HG02973 (cell line): ENCODE data around the gene SF3A2.

ENCODE experiments used
- ATAC-seq: cut with Tn5 transposase; IDR thresholded peaks from one replicate; pipeline ENCODE4 v1.9.1; 2021; ENCODE audit warnings: moderate library complexity; ENCODE audit not compliant: unreplicated experiment

SF3A2 gene

GRCh38 chr19:2207991-2208860 lies 28.4 kb upstream of the SF3A2 start:
- no peak for ATAC-seq

- ATAC-seq: no peak
Measured at GRCh38 chr19:2208975-2209374, 27.6 kb upstream of the SF3A2 start.

DNA sequence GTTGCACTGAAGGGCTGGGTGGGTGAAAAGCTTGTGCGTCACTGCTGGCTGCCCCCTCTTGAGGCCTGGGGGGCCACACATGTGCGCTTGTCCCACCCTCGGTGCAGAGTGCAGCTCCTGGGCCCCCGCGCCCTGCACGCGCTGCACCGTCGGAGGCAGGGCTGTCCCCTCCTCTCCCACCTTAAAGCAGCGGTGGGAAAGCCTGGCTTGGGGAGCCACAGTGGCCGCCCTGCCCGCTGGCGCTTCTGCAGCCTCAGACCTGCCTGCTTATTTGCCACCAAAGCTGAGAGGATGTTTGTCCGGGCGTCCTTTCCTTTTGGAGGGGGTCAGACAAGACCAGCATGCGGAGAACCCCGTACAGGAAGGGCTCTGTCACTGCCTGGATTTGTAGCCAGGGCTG lies 27.2 kb upstream of the SF3A2 start:
- ATAC-seq: no peak

DNA sequence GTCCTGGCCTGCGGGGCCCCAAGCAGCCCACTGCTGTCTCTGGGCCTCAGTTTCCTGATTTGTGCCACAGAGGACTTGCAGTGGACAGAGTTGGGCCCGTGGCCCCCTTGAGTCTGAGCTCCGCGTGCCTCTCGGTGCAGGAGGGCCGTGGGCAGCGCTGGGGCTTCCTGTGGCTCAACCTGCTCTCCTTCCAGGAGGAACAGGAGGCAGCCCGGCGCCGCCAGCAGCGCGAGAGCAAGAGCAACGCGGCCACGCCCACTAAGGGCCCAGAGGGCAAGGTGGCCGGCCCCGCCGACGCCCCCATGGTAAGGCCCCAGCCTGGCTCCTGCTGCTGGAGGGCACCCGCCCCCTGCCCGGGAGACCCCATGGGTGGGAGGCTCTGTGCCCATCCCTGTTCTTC lies 26.4 kb upstream of the SF3A2 start:
- ATAC-seq: no peak

- ATAC-seq: no peak
Measured at GRCh38 chr19:2210987-2211740, 25.5 kb upstream of the SF3A2 start.

DNA sequence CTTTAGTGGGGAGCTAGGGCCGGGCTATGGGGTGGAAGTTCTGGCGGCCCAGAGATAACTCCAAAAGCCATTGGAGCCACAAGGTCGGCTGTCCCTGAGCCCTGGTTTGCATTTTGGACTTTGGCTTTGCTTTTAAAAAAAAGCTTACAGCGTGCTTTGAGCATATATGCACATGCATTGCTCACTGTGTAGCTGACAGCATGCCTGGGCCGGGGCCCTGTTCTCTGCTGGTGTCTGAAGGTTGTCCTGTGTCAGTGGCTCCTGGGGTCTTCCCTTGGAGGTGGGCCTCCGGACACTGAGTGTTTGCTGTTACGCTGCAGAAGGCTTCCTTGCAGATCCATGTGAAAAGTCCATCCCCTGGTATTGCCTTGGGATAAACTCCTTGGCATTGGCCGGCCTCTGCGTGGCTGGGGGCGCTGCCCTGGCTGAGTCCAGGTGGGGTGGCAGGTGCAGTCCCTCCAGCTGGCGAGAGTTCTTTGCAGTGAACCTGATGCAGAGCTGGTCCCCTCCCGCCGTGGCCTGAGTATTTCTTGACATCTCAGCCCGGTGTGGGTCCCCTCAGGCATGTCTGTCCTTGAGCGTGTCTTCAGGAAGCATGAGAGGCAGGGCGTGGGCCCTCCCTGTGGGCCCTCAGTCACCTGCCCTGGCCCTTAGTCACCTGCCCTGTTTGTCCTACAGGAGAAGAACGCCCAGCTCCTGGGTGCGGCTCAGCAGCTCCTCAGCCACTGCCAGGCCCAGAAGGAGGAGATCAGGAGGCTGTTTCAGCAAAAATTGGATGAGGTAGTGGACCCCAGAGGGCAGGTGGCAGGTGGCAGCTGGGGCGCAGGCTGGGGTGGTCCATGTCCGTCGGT lies 23.5 kb upstream of the SF3A2 start:
- ATAC-seq: no peak

GRCh38 chr19:2213799-2214198 lies 22.8 kb upstream of the SF3A2 start:
- no peak for ATAC-seq

- ATAC-seq: no peak
Measured at GRCh38 chr19:2214251-2214650, 22.4 kb upstream of the SF3A2 start.

- no peak for ATAC-seq
Measured at GRCh38 chr19:2215281-2215751, 21.3 kb upstream of the SF3A2 start.

DNA sequence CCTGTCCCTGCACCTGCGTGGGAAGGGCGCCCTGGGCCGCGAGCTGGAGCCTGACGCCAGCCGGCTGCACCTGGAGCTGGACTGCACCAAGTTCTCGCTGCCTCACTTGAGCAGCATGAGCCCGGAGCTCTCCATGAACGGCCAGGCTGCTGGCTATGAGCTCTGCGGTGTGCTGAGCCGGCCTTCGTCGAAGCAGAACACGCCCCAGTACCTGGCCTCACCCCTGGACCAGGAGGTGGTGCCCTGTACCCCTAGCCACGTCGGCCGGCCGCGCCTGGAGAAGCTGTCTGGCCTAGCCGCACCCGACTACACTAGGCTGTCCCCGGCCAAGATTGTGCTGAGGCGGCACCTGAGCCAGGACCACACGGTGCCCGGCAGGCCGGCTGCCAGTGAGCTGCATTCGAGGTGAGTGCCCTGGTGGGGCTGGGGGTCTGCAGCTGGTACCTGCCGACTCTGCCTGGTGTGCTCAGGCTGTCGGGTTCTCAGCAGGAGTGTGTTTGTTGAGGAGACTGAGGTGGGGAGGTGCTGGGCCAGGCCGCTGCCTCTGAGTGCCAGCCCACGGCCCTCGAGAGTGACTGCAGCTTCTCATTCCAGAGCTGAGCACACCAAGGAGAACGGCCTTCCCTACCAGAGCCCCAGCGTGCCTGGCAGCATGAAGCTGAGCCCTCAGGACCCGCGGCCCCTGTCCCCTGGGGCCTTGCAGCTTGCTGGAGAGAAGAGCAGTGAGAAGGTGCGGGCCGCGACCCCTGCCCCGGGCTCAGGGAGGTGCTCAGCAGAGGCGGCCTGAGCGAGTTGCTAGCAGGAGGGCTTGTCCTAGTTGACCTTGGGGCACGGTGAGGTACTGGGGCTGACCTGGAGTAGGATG lies 20.0 kb upstream of the SF3A2 start:
- ATAC-seq: no peak

DNA sequence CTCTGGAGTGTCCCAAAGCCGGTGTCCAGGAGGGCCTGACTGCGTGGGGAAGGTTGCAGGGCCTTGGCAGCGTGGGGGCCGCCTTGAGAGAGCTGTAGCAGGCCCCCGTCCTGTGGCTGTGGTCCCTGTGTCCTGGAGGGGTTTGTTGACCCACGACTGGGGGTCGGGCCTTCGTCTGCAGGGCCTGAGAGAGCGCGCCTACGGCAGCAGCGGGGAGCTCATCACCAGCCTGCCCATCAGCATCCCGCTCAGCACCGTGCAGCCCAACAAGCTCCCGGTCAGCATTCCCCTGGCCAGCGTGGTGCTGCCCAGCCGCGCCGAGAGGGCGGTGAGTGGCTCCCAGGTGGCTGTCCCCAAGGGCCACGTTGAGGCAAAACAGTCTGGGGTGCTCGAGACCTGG lies 19.0 kb upstream of the SF3A2 start:
- ATAC-seq: no peak

DNA sequence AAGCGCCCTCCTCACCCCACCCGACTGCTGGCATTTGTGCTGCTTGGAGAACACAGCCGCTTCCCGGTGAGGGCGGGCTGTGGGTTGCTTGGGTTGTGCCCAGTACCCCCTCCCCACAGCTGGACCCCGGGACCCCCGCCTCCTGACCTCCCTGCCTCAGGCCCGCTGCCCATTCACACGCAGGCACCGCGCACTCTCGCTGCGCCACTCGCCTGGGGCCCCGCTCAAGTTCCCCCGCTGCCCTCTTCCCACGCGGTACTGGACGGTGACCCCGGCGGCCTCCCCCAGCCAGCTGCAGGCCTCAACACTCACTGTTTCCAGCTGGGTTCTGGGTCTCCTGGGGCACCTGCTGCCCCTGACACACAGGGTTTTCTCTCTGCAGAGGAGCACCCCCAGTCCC lies 16.9 kb upstream of the SF3A2 start:
- ATAC-seq: no peak

GRCh38 chr19:2221250-2221831 lies 15.3 kb upstream of the SF3A2 start:
- no peak for ATAC-seq

- no peak for ATAC-seq
Measured at GRCh38 chr19:2221918-2222317, 14.7 kb upstream of the SF3A2 start.

- ATAC-seq: no peak
Measured at GRCh38 chr19:2223391-2223790, 13.2 kb upstream of the SF3A2 start.

GRCh38 chr19:2223959-2224358 lies 12.7 kb upstream of the SF3A2 start:
- no peak for ATAC-seq

- no peak for ATAC-seq
Measured at GRCh38 chr19:2224754-2225349, 11.8 kb upstream of the SF3A2 start.

DNA sequence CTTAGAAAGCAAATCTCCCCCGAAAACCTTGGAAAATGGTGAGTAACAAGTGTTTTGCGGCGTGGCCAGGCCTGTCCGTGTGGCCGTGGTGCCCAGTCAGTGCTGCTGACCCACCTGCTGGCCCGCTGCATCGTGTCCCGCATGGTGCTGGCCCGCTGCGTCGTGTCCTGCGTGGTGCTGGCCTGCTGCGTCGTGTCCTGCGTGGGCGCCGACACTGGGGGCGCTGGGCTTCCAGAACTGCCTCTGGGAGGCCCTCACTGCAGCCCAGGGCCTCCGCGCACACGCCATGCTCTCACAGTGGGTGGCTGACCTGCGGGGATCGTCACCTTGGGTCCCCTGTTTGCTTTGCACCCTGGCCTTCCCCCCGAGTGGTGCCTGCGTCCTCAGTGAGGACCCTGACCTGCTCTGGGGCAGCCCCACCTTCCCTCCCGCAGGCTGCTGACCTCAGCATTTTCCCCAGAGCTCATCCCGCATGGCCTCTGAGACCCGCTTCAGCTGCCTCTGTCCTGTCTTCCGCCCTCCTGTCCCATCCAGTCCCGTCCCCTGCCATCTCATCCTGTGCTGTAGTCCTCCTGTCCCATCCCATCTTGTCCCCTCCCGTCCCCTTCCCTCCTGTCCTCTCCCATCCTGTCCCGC lies 11.1 kb upstream of the SF3A2 start:
- no peak for ATAC-seq
